Suprapubic skin (tissue), 3 donors: ENCODE results near the gene C10orf67.

Experiments used
- POLR2AphosphoS5 ChIP-seq, 3 donors: sonication (generic); formaldehyde crosslinking; IDR thresholded peaks; one replicate each; pipeline ENCODE4 v1.6.1; 2017; ENCODE audit warnings: antibody characterized with exemption in 3 of 3
- TF ChIP-seq, protein P1 (sequence below), 2 donors: fragments of 200-600 bp in 1 of 2; fragments of 450-650 bp in 1 of 2; sonication (generic) in 1 of 2; IDR thresholded peaks; one replicate each; pipeline ENCODE4 v1.5.1; 2016 to 2019; ENCODE audit warnings: antibody characterized with exemption in 2 of 2, mild to moderate bottlenecking in 1 of 2, moderate library complexity in 1 of 2

DNA sequence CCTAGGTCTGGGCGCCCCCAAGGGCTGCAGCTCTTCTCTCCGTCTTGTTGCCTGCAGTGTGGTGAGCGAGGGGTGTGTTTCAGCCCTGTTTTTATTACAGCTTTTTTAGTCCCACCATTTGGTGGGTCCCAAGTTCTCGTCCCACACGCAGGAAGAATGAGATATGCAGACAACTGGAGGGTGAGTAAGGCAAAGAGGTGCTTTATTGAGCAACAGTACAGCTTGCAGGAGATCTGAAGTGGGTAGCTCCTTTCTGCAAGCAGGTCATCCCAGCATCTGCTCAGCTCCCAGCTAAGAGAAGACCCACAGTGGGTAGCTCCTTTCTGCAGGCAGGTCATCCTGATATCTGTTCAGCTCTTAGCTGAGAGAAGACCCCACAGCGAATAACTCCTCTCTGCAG lies 28.2 kb downstream of the C10orf67 start:
- TF ChIP-seq, protein P1, sequence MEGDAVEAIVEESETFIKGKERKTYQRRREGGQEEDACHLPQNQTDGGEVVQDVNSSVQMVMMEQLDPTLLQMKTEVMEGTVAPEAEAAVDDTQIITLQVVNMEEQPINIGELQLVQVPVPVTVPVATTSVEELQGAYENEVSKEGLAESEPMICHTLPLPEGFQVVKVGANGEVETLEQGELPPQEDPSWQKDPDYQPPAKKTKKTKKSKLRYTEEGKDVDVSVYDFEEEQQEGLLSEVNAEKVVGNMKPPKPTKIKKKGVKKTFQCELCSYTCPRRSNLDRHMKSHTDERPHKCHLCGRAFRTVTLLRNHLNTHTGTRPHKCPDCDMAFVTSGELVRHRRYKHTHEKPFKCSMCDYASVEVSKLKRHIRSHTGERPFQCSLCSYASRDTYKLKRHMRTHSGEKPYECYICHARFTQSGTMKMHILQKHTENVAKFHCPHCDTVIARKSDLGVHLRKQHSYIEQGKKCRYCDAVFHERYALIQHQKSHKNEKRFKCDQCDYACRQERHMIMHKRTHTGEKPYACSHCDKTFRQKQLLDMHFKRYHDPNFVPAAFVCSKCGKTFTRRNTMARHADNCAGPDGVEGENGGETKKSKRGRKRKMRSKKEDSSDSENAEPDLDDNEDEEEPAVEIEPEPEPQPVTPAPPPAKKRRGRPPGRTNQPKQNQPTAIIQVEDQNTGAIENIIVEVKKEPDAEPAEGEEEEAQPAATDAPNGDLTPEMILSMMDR (IDR thresholded peaks at IDR 0.05), result no peak
- TF ChIP-seq POLR2AphosphoS5 (IDR thresholded peaks at IDR 0.05), result no peak
